Measurements from ENCODE around the gene PRRC2B. TPM values are rescaled to one million over a fixed set of nuclear protein-coding genes. Genes with fewer than 3 reads are reported as not detected.
A peak's percentile ranks its signal among the peaks of the same experiment; 100 is the strongest.
"Not testable (repeated sequence)": the region's sequence is repeated elsewhere in the genome, so short reads cannot be mapped to it uniquely, and the experiment has no call there.

The PRRC2B gene
- 137 and 143 TPM in 2 replicates for total RNA-seq (2022)
- percentile 89 among the genes with signal in this experiment for Bru-seq, nascent RNA
- BruChase-seq, experiment 1, labeled RNA remaining after a 6-hour chase = percentile 93 among the genes with signal in this experiment
- percentile 90 among the genes with signal in this experiment for BruChase-seq, experiment 2, labeled RNA remaining after a 2-hour chase
- long read RNA-seq, full-length matches to known transcripts = 1 of 35 reads
- long read RNA-seq, partial matches to known transcripts = 25 of 35 reads
- long read RNA-seq, other reads (novel, unspliced or antisense) = 9 of 35 reads

DNA sequence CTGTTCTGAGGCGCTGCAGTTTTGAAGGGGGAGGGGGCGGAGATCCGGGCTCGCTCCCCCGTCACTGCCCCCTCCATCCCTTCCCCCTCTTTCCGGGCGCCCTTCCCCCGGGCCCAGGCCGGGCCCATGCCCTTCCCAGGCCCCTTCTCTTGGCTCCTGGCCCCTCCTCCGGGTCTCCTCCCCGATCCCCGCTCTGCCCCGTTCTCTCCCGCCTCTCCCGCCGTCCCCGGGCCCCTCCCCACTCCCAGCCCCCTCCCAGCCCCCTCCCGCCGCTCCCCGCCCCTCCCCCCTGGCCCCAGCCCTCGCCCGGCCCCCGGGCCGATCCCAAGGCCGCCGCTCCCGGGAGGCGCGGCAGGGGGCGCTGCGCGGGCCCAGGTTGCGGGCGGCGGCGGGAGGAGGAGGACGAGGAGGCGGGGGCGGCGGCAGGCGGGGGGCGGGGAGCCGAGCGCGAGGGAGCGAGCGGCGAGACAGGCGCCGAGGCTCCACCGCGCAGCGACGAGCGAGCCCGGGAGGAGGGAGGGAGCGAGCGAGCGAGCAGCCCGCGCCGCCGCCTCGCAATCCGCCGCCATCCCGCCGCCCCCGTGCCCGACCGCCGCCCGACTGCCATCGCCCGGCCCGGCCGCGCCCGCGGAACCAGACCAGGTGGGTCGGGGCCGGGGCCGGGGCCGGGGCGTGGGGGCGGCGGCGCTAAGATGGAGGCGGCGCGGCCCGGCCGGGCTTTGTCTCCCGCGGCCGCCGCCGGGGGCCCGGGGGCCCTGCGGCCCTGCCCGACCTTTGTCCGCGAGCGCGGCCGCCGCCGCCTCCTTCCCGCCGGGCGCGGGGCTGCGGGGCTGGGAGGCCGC lies at the start of gene PRRC2B:
TSS of gene PRRC2B (plus strand) at position 465 of the 842 bp plus-strand sequence. CDS start 36,059 bp downstream, outside the sequence.
- no peaks in the 10 kb centered on the region for H3K27me3 Mint-ChIP-seq (ENCODE audit: unreplicated experiment)
- CTCF ChIA-PET = no interaction called here
- DNase-seq = peak; percentile 83
- H3K36me3 Mint-ChIP-seq (ENCODE audit: insufficient read depth, unreplicated experiment) = peaks cover 26% of the 10 kb centered on the region
- H3K27ac Mint-ChIP-seq (ENCODE audit: unreplicated experiment) = peak within 1 kb of the TSS; percentile 75
- H3K4me3 Mint-ChIP-seq (ENCODE audit: low read depth, unreplicated experiment) = peak within 1 kb of the TSS; percentile 83
- BruUV-seq (replicated peaks) = no TSS peak
- H3K9me3 Mint-ChIP-seq (ENCODE audit: low read depth, unreplicated experiment) = no peaks in the 10 kb centered on the region
- intact Hi-C loops (cut with micrococcal nuclease; ENCODE audit: unreplicated experiment) = no loop called here
- peaks cover 27% of the 10 kb centered on the region for H3K4me1 Mint-ChIP-seq (ENCODE audit: low read depth, unreplicated experiment)
- peak; percentile 60 for TF ChIP-seq CTCF (IDR thresholded peaks at IDR 0.05; ENCODE audit: unreplicated experiment)

GRCh38 chr9:131344931-131345535 lies 48.9 kb upstream of the PRRC2B start:
- H3K36me3 Mint-ChIP-seq (ENCODE audit: insufficient read depth, unreplicated experiment); DNase-seq; H3K4me1 Mint-ChIP-seq (ENCODE audit: low read depth, unreplicated experiment); BruUV-seq (replicated peaks); intact Hi-C loops (cut with micrococcal nuclease; ENCODE audit: unreplicated experiment); H3K27ac Mint-ChIP-seq (ENCODE audit: unreplicated experiment); H3K9me3 Mint-ChIP-seq (ENCODE audit: low read depth, unreplicated experiment); CTCF ChIA-PET; H3K4me3 Mint-ChIP-seq (ENCODE audit: low read depth, unreplicated experiment): not testable (repeated sequence)
- peaks cover 44% of the 10 kb centered on the region for H3K27me3 Mint-ChIP-seq (ENCODE audit: unreplicated experiment)

DNA sequence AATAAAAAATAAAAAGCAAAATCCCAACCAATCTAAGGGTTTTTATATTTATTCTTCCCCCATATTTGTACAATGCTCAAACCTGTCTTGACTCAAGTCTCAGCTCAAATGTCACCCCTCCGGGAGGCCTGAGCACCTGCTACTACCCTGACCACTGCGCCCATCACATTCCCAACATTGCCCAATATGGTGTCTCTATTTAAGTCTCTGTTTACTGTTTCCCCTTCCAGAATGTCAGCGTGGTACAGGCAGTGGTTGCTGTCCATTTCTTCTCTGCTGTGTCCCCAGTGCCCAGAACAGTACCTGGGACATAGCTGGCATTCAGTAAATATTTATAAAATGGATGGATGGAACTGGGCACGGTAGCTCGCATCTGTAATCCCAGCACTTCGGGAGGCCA lies 47.3 kb upstream of the PRRC2B start:
- no peak for TF ChIP-seq CTCF (IDR thresholded peaks at IDR 0.05; ENCODE audit: unreplicated experiment)
- peaks cover 5% of the 10 kb centered on the region for H3K36me3 Mint-ChIP-seq (ENCODE audit: insufficient read depth, unreplicated experiment)
- DNase-seq = no peak
- intact Hi-C loops (cut with micrococcal nuclease; ENCODE audit: unreplicated experiment) = no loop called here
- BruUV-seq (replicated peaks) = no TSS peak
- no peaks in the 10 kb centered on the region for H3K4me1 Mint-ChIP-seq (ENCODE audit: low read depth, unreplicated experiment)
- H3K27ac Mint-ChIP-seq (ENCODE audit: unreplicated experiment) = no peak overlapping the region
- peaks cover 31% of the 10 kb centered on the region for H3K27me3 Mint-ChIP-seq (ENCODE audit: unreplicated experiment)
- H3K9me3 Mint-ChIP-seq (ENCODE audit: low read depth, unreplicated experiment) = no peaks in the 10 kb centered on the region
- CTCF ChIA-PET = no interaction called here
- no peak overlapping the region for H3K4me3 Mint-ChIP-seq (ENCODE audit: low read depth, unreplicated experiment)

DNA sequence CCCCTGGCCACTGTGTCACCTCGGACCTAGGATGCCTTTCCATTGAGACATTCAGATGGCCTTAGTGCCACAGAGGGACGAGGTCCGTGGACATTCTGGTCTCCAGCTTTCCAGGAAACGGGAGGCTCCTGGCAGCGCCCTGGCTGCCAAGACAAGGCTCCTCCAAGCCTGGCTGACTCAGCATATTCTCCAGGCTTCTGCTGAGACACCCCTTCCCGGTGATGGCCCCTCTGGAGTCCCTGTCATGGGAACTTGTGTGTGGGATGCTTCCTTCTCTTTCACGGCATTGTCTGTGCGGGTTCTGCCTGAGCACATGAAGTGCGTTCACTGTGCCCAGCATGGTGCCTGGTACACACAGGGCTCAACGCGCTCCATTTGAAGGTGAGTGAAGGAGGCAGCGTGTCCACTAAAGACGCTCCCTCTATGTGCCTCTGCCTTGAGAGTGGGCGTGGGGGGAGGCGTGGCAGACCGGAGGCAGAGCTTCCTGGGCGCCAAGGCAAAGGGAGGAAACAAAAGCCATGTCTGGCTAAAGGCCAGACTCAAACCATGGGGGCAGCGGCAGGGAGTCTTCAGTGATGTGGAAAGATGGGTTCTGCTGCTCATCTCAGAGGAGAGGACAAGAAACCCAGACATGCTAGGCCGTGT lies 46.4 kb upstream of the PRRC2B start:
- Mint-ChIP-seq H3K9me3 (ENCODE audit: low read depth, unreplicated experiment) (no peaks in the 10 kb centered on the region), H3K36me3 (ENCODE audit: insufficient read depth, unreplicated experiment) (peaks cover 5% of the 10 kb centered on the region), H3K27me3 (ENCODE audit: unreplicated experiment) (peaks cover 21% of the 10 kb centered on the region), H3K4me3 (ENCODE audit: low read depth, unreplicated experiment) (no peak overlapping the region), H3K27ac (ENCODE audit: unreplicated experiment) (no peak overlapping the region), H3K4me1 (ENCODE audit: low read depth, unreplicated experiment) (no peaks in the 10 kb centered on the region)
- no TSS peak for BruUV-seq (replicated peaks)
- intact Hi-C loops (cut with micrococcal nuclease; ENCODE audit: unreplicated experiment) = no loop called here
- DNase-seq = no peak
- CTCF ChIA-PET = no interaction called here
- no peak for TF ChIP-seq CTCF (IDR thresholded peaks at IDR 0.05; ENCODE audit: unreplicated experiment)

Measured in Calu3 (cell line).